K562 (cell line): Measurements from ENCODE around the gene SLC38A10. TPM values are rescaled to one million over a fixed set of nuclear protein-coding genes. Genes with fewer than 3 reads are reported as not detected.

Source experiments
- BCL6 ChIP-seq: fragments of 250-450 bp; sonication (Bioruptor Pico); IDR thresholded peaks from 2 replicates; pipeline ENCODE4 v1.4.0; 2020
- CHD4 ChIP-seq: fragments of 200-600 bp; sonication (generic); IDR thresholded peaks from 3 replicates; pipeline ENCODE4 v1.6.1; 2012; ENCODE audit warnings: low read depth, mild to moderate bottlenecking, mixed read lengths, low read length, inconsistent platforms; ENCODE audit not compliant: insufficient read depth, insufficient replicate concordance, poor library complexity, severe bottlenecking
- ERF ChIP-seq: fragments of 450-650 bp; formaldehyde crosslinking; IDR thresholded peaks from 2 replicates; pipeline ENCODE4 v1.4.0; 2020; ENCODE audit warnings: mild to moderate bottlenecking, mixed read lengths
- ESRRB ChIP-seq: fragments of 250-450 bp; sonication (Bioruptor Pico); IDR thresholded peaks from 2 replicates; pipeline ENCODE4 v1.5.0; 2020; ENCODE audit warnings: mild to moderate bottlenecking, moderate library complexity, borderline replicate concordance
- ILF3 ChIP-seq: fragments of 450-650 bp; IDR thresholded peaks from 2 replicates; pipeline ENCODE4 v1.6.1; 2018; ENCODE audit warnings: antibody characterized with exemption, mild to moderate bottlenecking, moderate library complexity, borderline replicate concordance
- IRF2 ChIP-seq: sonication (generic); formaldehyde crosslinking; IDR thresholded peaks from 2 replicates; pipeline ENCODE4 v1.8.1; 2022; ENCODE audit warnings: mild to moderate bottlenecking, missing genetic modification reagents
- NCOA4 ChIP-seq: fragments of 450-650 bp; IDR thresholded peaks from 2 replicates; pipeline ENCODE4 v1.6.1; 2018; ENCODE audit warnings: mild to moderate bottlenecking; ENCODE audit not compliant: partially characterized antibody
- NONO ChIP-seq, 2 experiments: fragments of 200-400 bp in 1 of 2; fragments of 450-650 bp in 1 of 2; formaldehyde crosslinking in 1 of 2; IDR thresholded peaks; 2 replicates each; pipeline ENCODE4 v1.6.1; 2017; ENCODE audit warnings: low read depth in 2 of 2, mild to moderate bottlenecking in 2 of 2, moderate library complexity in 2 of 2, low read length in 1 of 2
- RBM14 ChIP-seq: fragments of 200-400 bp; formaldehyde crosslinking; IDR thresholded peaks from 2 replicates; pipeline ENCODE4 v1.6.1; 2018; ENCODE audit warnings: low read depth, mild to moderate bottlenecking, low read length, moderate library complexity, borderline replicate concordance; ENCODE audit not compliant: insufficient read depth
- RBM39 ChIP-seq: fragments of 200-400 bp; formaldehyde crosslinking; optimal IDR thresholded peaks from 2 replicates; pipeline ENCODE3; 2018; ENCODE audit warnings: low read depth, low read length
- SETDB1 ChIP-seq: IDR thresholded peaks from one replicate; pipeline ENCODE4 v1.6.1; 2012; ENCODE audit warnings: low read length, control low read depth, inconsistent platforms
- TCF7L2 ChIP-seq: fragments of 150-350 bp; IDR thresholded peaks from 2 replicates; pipeline ENCODE4 v1.6.1; 2016; ENCODE audit warnings: low read depth, mild to moderate bottlenecking, low read length, moderate library complexity
- THRAP3 ChIP-seq: fragments of 450-650 bp; IDR thresholded peaks from 2 replicates; pipeline ENCODE4 v1.6.1; 2016; ENCODE audit warnings: mild to moderate bottlenecking, inconsistent platforms, borderline replicate concordance
- USF1 ChIP-seq: sonication (generic); formaldehyde crosslinking; IDR thresholded peaks from 2 replicates; pipeline ENCODE4 v1.9.0; 2022; ENCODE audit warnings: mild to moderate bottlenecking, missing genetic modification reagents
- ZNF764 ChIP-seq: fragments of 250-450 bp; sonication (Bioruptor Pico); IDR thresholded peaks from 2 replicates; pipeline ENCODE4 v1.4.0; 2020; ENCODE audit warnings: low read depth, mild to moderate bottlenecking, moderate library complexity
- ZNF780A ChIP-seq: fragments of 250-450 bp; sonication (Bioruptor Pico); IDR thresholded peaks from 2 replicates; pipeline ENCODE4 v1.5.0; 2021; ENCODE audit warnings: mild to moderate bottlenecking
- polyA plus RNA-seq, 8 experiments: library from polyadenylated mRNA; depleted of rRNA in 4 of 8; stranded (reverse) in 5 of 8; unstranded in 3 of 8; fragments of >200 nt; fragmentation: Nextera tagmentation in 2 of 8; fragmentation: Illumina TruSeq in 1 of 8; extraction: Ambion mirVana in 2 of 8; extraction: Trizol in 1 of 8; gene quantifications; 2 replicates each; pipeline versions ENCODE4 v1.2.1 to v1.2.3, GENCODE V29; 2011 to 2014; ENCODE audit warnings: inconsistent platforms in 1 of 8, missing spikeins in 1 of 8
- total RNA-seq, 7 experiments: library from RNA; depleted of rRNA in 6 of 7; stranded (reverse); fragments of >200 nt in 6 of 7; fragmentation: Illumina TruSeq in 2 of 7; extraction: Trizol in 2 of 7; gene quantifications; 2 replicates each; pipeline versions ENCODE4 v1.2.1 to v1.2.3, GENCODE V29; 2011 to 2021; ENCODE audit warnings: low replicate concordance in 1 of 7
- TF ChIP-seq, protein P1 (sequence below): sonication (generic); IDR thresholded peaks from 2 replicates; pipeline ENCODE4 v1.6.1; 2016
- TF ChIP-seq, protein P2 (sequence below): fragments of 450-650 bp; IDR thresholded peaks from 2 replicates; pipeline ENCODE4 v1.6.1; 2016; ENCODE audit warnings: low read depth

The SLC38A10 gene
- total and polyA plus RNA-seq, 9 of the 15 experiments (the other 6 are each of a cell fraction or from before 2014, with no cell fraction given) = 0.45 to 54.2 (median 13.8) TPM

DNA sequence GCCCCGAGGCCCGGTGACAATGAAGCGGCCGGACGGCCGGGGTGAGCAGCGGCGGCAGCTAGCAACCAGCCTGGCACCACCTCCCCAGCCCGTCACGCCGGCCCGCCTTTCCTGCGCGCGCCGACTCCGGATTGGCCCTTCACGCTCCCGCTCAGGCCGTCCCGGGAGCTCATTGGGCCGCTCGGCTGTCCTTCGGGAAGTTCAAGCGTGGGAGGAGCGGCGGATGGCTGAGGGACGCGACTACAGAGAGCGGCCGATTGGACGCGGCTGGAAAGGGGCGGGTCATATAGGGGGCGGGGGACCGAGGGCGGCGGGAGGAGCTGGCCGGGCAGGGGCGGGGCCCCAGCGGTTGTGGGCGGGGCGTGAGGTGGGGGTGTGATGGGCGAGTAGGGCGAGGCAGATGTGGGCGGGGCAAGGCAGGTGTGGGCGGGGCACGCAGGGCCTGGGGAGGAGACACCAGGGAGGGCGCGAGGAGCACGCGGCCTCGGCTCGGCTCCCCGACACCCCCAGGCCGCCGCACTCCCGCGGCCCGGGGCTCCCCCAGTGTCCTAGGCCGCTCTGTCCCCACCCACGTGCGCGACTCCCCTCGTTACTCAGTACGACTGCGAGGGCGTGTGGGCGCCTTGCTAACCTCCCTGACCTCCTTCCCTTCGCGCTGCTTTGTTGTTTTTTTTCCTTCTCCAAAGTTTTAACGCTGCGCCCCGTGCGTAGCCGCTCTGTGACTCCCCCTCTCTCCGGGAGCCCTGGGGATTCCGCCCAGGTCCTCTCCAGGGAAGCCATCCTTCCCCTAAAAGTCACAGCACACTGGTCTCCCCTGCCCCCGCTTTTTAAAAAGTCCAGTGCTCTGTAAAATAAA is 72.0 kb downstream of the SLC38A10 start, which contains the start of gene CEP131 (continued):
- TF ChIP-seq, protein P1, sequence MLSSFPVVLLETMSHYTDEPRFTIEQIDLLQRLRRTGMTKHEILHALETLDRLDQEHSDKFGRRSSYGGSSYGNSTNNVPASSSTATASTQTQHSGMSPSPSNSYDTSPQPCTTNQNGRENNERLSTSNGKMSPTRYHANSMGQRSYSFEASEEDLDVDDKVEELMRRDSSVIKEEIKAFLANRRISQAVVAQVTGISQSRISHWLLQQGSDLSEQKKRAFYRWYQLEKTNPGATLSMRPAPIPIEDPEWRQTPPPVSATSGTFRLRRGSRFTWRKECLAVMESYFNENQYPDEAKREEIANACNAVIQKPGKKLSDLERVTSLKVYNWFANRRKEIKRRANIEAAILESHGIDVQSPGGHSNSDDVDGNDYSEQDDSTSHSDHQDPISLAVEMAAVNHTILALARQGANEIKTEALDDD = no peak
- no peak for TF ChIP-seq ILF3
- no peak for TF ChIP-seq ZNF780A (CRISPR knock-in tag)
- TF ChIP-seq TCF7L2 = no peak
- TF ChIP-seq, protein P2, sequence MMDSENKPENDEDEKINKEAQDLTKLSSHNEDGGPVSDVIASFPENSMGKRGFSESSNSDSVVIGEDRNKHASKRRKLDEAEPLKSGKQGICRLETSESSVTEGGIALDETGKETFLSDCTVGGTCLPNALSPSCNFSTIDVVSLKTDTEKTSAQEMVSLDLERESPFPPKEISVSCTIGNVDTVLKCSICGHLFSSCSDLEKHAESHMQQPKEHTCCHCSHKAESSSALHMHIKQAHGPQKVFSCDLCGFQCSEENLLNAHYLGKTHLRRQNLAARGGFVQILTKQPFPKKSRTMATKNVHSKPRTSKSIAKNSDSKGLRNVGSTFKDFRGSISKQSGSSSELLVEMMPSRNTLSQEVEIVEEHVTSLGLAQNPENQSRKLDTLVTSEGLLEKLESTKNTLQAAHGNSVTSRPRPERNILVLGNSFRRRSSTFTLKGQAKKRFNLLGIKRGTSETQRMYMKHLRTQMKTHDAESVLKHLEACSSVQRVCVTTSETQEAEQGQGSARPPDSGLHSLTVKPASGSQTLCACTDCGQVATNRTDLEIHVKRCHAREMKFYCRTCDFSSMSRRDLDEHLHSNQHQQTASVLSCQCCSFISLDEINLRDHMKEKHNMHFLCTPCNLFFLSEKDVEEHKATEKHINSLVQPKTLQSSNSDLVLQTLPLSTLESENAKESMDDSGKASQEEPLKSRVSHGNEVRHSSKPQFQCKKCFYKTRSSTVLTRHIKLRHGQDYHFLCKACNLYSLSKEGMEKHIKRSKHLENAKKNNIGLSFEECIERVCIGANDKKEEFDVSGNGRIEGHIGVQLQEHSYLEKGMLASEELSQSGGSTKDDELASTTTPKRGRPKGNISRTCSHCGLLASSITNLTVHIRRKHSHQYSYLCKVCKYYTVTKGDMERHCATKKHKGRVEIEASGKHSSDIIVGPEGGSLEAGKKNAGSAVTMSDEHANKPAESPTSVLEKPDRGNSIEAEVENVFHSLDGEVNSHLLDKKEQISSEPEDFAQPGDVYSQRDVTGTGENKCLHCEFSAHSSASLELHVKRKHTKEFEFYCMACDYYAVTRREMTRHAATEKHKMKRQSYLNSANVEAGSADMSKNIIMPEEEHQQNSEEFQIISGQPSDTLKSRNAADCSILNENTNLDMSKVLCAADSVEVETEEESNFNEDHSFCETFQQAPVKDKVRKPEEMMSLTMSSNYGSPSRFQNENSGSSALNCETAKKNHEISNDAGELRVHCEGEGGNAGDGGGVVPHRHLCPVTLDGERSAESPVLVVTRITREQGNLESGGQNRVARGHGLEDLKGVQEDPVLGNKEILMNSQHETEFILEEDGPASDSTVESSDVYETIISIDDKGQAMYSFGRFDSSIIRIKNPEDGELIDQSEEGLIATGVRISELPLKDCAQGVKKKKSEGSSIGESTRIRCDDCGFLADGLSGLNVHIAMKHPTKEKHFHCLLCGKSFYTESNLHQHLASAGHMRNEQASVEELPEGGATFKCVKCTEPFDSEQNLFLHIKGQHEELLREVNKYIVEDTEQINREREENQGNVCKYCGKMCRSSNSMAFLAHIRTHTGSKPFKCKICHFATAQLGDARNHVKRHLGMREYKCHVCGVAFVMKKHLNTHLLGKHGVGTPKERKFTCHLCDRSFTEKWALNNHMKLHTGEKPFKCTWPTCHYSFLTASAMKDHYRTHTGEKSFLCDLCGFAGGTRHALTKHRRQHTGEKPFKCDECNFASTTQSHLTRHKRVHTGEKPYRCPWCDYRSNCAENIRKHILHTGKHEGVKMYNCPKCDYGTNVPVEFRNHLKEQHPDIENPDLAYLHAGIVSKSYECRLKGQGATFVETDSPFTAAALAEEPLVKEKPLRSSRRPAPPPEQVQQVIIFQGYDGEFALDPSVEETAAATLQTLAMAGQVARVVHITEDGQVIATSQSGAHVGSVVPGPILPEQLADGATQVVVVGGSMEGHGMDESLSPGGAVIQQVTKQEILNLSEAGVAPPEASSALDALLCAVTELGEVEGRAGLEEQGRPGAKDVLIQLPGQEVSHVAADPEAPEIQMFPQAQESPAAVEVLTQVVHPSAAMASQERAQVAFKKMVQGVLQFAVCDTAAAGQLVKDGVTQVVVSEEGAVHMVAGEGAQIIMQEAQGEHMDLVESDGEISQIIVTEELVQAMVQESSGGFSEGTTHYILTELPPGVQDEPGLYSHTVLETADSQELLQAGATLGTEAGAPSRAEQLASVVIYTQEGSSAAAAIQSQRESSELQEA = no peak
- no peak for TF ChIP-seq BCL6
- no peak for TF ChIP-seq RBM39
- no peak for TF ChIP-seq IRF2 (CRISPR knock-in tag)
- TF ChIP-seq ERF (CRISPR knock-in tag) = peak; percentile 83; the same call in 1 of the 2 replicates
- no peak for TF ChIP-seq USF1
- no peak for TF ChIP-seq NCOA4
- TF ChIP-seq NONO (IDR thresholded peaks at IDR 0.05; ENCODE audit: low read depth in 2 of 2, low read length in 1 of 2) = 0 out of 4 replicates have a peak, but pooled peaks of 1 of the 2 experiments have one; percentile 15
- TF ChIP-seq ESRRB (CRISPR knock-in tag) = no peak
- TF ChIP-seq RBM14 = no peak
- TF ChIP-seq ZNF764 (CRISPR knock-in tag) = no peak
- TF ChIP-seq THRAP3 = no peak
- TF ChIP-seq SETDB1 = no peak
- no peak for TF ChIP-seq CHD4
